HFFc6 (cell line): Measurements from ENCODE around the gene SDHAF2. TPM values are rescaled to one million over a fixed set of nuclear protein-coding genes. Genes with fewer than 3 reads are reported as not detected.

Source experiments
- DNase-seq: peaks from one replicate; pipeline ENCODE4 v3.0.0-alpha.2; 2018
- H3K27ac Mint-ChIP-seq: 2 replicates; pipeline ENCODE4 v1.8.0; 2020; ENCODE audit warnings: mild to moderate bottlenecking, mixed read lengths
- H3K27me3 Mint-ChIP-seq: 2 replicates; pipeline ENCODE4 v1.8.0; 2021; ENCODE audit warnings: mild to moderate bottlenecking, moderate library complexity, mixed read lengths; ENCODE audit not compliant: insufficient read depth
- H3K36me3 Mint-ChIP-seq: 2 replicates; pipeline ENCODE4 v1.8.0; 2021; ENCODE audit warnings: low read depth, mixed read lengths
- H3K4me1 Mint-ChIP-seq: 2 replicates; pipeline ENCODE4 v1.8.0; 2020; ENCODE audit warnings: low read depth, mixed read lengths
- H3K4me3 Mint-ChIP-seq: 2 replicates; pipeline ENCODE4 v1.8.0; 2020; ENCODE audit warnings: mild to moderate bottlenecking, moderate library complexity, mixed read lengths
- H3K9me3 Mint-ChIP-seq: 2 replicates; pipeline ENCODE4 v1.8.0; 2020; ENCODE audit warnings: mild to moderate bottlenecking, mixed read lengths
- total RNA-seq, 6 experiments: library from RNA; stranded (reverse); fragmentation: NEBNext Ultra II Directional; extraction: Animal tissue kit (Norgen Biotek cat#: 25700); gene quantifications; 2 replicates in 1 of 6; 3 replicates in 5 of 6; pipeline ENCODE4 v1.2.3, GENCODE V29; 2021
- TF ChIP-seq, protein P1 (sequence below): fragments of 200-600 bp; sonication (generic); IDR thresholded peaks from 2 replicates; pipeline ENCODE4 v1.5.0; 2021; ENCODE audit warnings: antibody characterized with exemption, mild to moderate bottlenecking

The SDHAF2 gene
- total RNA-seq, 6 experiments from 2014 or later, result 33.9 to 43.0 (median 38.3) TPM

DNA sequence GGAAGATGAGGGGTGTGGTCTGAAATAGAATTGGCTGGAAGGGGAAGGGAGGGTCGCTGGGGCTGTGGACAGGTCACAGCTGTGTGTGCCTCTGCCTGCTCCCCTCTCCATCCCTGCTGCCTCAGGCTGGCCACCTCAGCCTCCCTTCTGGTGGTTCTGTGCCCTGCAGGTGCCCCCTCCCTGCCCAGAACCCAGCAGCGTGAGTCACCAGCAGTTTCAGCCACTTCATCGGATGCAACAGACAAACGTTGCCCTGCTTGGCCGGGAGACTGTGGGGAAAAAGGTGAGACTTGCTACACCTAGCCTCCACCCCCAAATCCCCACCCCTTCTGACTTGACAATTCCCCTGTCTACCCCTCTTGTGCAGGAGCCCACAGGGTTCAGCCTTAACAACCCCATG is 56.9 kb downstream of the SDHAF2 start:
- Mint-ChIP-seq H3K4me3 (no peak overlapping the region), H3K9me3 (no peaks in the 10 kb centered on the region), H3K27ac (no peak overlapping the region), H3K27me3 (peaks cover 19% of the 10 kb centered on the region), H3K4me1 (peaks cover 7% of the 10 kb centered on the region), H3K36me3 (no peaks in the 10 kb centered on the region)
- no peak for DNase-seq
- TF ChIP-seq, protein P1, sequence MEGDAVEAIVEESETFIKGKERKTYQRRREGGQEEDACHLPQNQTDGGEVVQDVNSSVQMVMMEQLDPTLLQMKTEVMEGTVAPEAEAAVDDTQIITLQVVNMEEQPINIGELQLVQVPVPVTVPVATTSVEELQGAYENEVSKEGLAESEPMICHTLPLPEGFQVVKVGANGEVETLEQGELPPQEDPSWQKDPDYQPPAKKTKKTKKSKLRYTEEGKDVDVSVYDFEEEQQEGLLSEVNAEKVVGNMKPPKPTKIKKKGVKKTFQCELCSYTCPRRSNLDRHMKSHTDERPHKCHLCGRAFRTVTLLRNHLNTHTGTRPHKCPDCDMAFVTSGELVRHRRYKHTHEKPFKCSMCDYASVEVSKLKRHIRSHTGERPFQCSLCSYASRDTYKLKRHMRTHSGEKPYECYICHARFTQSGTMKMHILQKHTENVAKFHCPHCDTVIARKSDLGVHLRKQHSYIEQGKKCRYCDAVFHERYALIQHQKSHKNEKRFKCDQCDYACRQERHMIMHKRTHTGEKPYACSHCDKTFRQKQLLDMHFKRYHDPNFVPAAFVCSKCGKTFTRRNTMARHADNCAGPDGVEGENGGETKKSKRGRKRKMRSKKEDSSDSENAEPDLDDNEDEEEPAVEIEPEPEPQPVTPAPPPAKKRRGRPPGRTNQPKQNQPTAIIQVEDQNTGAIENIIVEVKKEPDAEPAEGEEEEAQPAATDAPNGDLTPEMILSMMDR, result no peak

DNA sequence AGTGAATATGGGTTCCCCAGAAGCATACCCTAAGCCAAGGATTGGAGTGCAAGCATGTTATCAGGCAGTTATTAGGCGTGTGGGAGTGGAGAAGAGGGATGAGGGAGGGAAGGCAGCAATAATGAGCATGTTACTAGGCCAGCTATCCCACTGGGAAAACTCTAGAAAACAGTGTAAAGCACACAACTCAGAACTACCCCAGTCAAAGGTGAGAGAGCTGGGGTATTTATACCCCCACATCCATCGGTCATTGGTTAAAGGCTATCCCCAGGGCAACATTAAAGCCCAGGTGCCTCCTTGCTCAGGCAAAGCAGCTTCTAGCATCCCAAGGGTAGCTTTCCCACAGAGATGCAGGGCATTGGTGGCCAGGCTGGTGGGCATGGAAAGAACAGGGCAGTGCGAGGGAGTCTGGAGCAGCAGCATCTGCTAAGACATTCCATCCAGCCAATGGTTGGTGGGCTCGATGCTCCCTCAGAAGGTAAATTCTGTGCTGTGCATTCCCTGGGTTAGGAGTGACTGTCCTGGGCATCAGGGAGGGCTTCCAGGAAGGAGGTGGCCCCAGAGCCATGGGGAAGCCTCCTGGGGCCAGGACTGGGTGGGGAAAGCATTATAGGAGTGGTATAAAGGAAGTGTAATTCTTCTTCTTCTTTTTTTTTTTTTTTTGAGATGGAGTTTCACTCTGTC is 57.6 kb downstream of the SDHAF2 start:
- peaks cover 7% of the 10 kb centered on the region for H3K4me1 Mint-ChIP-seq
- H3K36me3 Mint-ChIP-seq, result no peaks in the 10 kb centered on the region
- H3K27ac Mint-ChIP-seq, result no peak overlapping the region
- H3K27me3 Mint-ChIP-seq, result peaks cover 22% of the 10 kb centered on the region
- no peak overlapping the region for H3K4me3 Mint-ChIP-seq
- no peak for DNase-seq
- H3K9me3 Mint-ChIP-seq, result no peaks in the 10 kb centered on the region
- TF ChIP-seq, protein P1, result no peak

DNA sequence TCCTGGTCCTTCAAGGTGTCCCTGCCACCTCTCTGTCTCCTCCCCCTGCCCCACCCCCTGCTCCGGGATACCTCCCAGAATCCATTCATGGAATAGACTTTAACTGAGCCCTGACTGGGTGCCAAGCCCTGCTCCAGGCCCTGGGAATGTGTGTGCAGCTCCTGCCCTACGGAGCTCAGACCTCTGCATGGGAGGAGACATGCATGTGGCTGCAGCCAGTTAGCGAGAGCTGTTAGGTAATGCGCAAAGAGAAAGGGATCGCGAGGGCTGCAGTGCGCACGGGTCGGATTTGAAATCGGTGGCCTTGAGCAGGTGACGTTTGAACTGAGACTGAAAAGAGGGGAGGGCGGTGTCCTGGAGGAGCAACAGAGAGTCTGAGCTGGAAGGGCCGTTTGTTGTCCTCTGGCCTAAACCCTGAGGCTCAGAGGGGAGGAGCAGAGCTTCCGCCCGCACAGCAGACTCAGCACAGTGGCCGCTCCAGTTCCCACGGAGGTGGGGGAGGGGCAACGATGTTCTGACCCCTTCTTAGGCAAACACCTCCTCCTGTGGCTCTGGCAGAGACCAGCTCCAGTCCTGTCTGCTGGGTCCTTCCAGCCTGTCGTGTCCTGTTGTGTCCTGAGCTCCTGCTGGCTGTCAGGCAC is 58.8 kb downstream of the SDHAF2 start:
- Mint-ChIP-seq H3K4me1 (peaks cover 7% of the 10 kb centered on the region), H3K9me3 (no peaks in the 10 kb centered on the region), H3K27me3 (peaks cover 15% of the 10 kb centered on the region), H3K4me3 (no peak overlapping the region), H3K27ac (no peak overlapping the region), H3K36me3 (no peaks in the 10 kb centered on the region)
- TF ChIP-seq, protein P1, result no peak
- DNase-seq, result no peak

DNA sequence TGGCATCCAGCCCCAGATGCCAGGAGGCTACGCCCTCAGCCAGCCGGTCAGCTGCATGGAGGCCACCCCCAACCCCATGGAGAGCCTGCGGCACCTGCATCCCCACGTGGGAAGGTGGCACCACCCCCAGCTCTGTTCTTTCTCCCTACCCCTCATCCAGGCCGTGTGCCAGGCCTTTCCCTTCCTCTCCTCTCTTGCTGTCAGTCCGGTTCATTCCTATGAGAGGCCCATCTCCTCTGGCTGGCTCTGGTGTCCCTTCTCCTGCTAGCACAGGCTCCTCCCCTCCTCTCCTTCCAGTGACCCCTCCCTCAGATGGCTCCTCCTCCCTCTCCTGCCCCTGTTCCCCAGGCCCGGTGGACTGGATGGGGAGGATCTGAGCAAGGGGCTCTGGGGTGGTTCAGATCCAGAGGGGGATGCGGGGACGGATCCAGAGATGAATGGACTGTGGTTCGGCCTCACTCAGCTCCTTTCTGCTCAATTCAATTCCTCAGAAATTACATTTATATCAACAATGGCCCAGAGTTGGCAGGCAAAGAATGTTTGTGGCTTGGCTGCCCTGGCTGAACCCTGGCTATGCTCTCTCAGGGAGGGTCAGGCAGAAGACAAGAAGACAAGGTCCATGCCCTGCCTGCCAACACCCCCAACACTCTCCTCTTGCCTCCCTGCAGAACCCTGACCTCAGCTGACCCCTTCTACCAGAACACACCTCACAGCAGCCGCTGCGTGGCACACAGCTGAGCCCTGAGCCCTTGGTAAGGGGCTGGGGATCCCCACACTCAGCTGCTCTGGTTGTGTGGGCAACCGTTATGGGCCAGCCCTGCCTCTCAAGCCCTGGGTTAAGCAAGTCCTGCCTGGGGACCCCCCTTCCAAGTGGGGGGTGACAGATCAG is 60.2 kb downstream of the SDHAF2 start:
- H3K27me3 Mint-ChIP-seq, result peaks cover 17% of the 10 kb centered on the region
- DNase-seq, result no peak
- H3K4me1 Mint-ChIP-seq, result peaks cover 7% of the 10 kb centered on the region
- H3K9me3 Mint-ChIP-seq, result no peaks in the 10 kb centered on the region
- TF ChIP-seq, protein P1, result no peak
- H3K4me3 Mint-ChIP-seq, result no peak overlapping the region
- no peaks in the 10 kb centered on the region for H3K36me3 Mint-ChIP-seq
- no peak overlapping the region for H3K27ac Mint-ChIP-seq

DNA sequence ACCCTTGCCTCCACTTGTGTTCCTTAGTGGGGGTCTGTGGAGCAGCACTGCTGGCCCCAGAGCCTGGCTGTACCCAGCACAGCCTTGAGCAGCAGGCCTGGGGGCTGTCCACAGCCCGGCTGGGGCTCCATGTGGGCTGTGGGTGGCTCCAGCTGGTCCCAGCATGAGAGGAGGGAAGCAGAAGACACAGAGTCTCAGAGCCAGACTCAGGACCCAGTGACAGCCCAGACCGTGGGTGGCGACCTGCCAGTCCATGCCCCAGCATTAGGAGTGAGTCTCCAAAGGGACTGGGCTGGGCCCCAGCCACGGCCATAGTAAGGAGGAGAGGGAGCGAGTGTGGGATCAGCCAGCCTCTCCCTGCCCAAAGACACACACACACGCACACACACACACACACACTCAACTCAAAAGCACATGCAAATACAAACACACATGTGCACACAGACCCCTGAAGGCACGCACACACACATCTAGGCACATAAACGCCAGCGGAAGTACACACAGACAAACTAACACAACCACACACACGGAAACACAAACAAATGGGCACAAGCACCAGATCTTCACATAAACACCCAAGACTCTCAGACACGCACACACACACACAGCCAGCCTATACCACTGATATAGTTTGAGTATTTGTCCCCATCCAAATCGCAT is 61.9 kb downstream of the SDHAF2 start:
- DNase-seq, result no peak
- no peaks in the 10 kb centered on the region for H3K9me3 Mint-ChIP-seq
- H3K27me3 Mint-ChIP-seq, result peaks cover 14% of the 10 kb centered on the region
- H3K36me3 Mint-ChIP-seq, result no peaks in the 10 kb centered on the region
- H3K4me3 Mint-ChIP-seq, result no peak overlapping the region
- TF ChIP-seq, protein P1, result no peak
- peaks cover 7% of the 10 kb centered on the region for H3K4me1 Mint-ChIP-seq
- H3K27ac Mint-ChIP-seq, result no peak overlapping the region
